HG02763 (cell line): ENCODE measurements around the gene DCAF11.

ENCODE experiments used
- ATAC-seq: cut with Tn5 transposase; IDR thresholded peaks from one replicate; pipeline ENCODE4 v1.9.1; 2021; ENCODE audit warnings: mild to moderate bottlenecking, moderate library complexity; ENCODE audit not compliant: unreplicated experiment

The DCAF11 gene

DNA sequence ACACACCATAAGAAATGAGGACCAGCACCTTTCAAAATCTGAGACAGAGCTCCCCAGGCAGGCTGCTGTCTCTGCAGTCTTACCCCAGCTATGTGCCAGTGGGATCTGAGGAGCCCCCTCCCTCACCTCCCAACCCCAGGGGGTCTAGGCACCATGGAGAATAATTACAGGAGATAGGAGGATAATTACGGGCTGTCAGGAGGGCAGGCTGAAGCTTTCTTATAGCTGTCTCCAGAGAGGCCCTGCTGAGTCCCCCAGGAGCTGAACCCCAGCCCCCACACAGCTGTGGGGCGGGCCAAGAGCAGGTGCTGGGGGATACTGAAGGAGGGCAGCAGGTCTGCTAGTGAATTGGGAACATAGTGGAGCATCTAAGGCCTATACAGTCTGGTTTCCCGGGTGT, 36.4 kb upstream of the DCAF11 start:
- ATAC-seq: no peak

DNA sequence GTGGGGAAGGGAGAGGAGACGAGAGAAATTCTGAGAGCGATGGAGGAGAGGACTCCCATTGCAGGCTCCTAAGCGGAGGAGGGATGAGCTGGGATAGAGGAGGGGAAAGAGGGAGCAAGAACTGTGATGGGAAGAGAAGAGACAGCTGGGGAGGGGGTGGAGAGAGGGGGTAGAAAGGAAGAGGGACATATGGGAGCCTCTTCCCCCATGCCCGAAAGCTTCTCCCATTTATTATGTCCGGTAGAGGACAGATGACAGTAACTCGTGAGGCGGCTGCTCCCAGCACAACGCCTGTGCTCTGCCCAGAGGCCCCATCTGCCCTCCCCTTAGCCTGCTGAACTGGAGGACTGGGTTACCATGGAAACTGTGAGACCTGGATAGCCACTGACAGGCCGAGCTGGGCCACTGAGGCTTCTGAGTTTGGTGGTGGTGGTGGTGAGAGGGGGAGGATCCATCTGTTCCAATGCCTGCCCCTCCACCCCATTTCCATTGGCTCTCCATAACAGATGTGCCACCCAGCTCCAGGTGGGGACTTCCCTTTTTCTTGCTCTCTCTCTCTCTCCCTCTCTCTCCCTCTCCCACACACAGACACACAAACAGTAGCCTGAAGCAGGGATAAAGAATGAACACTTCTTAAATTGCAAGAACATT, 35.0 kb upstream of the DCAF11 start:
- no peak for ATAC-seq

DNA sequence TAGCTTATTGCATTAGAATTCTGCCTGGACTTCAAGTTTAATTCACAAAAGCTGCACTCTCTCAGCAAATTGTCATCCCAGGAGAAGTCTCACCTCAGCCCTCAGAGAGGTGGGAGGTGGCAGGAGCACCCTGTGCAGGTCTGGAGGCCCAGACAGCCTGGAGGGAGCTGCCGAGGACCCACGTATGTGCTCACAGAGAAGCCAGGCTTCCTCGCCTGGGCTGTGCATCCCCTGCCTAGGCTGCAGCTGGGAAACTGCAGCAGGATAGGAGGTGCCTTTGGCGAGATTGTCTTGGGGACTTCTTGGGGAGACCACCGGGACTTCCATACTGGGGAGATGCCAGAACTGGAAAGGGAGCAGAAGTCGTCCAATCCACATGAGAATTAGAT, 34.4 kb upstream of the DCAF11 start:
- ATAC-seq: no peak

DNA sequence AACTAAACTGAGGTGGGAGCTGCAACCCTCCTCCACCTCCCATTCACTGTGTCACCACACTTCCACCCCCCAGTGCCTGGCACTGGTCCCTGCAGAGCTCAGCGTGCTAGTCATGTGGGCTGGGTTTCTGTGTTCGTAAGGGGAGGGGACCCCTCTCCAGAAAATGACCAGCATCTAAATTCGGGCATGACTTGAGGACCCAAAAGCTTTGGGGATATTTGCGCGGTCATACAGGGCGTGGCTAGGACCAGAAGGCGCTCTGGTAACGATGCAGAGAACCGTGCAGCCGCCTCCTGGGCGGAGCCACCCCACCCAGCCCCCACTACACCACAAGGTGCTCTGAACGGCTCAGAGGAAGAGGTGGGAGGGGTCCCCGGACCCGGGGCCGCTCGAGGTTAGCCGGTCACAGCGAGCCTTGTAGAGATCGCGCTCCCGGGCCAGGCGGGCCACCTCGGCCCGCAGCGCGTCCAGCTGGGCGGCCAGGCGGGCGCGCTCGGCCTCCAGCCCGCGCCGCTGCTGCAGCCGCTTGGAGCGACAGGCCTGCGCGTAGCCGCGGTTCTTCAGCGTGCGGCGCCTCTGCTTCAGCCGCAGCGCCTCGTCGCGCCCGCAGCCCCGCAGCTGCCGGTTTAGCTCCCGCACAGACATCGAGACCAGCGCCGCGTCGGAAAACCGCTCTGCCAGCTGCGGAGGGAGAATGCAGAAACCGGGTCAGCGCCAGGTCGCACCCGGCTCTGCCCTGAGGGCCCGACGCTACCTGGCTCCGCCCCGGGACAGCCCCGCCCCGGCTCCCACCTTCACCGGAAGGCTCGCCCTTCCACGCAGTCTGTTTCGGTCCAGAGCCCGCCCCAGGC, 33.5 kb upstream of the DCAF11 start:
- ATAC-seq: peak; percentile 89

DNA sequence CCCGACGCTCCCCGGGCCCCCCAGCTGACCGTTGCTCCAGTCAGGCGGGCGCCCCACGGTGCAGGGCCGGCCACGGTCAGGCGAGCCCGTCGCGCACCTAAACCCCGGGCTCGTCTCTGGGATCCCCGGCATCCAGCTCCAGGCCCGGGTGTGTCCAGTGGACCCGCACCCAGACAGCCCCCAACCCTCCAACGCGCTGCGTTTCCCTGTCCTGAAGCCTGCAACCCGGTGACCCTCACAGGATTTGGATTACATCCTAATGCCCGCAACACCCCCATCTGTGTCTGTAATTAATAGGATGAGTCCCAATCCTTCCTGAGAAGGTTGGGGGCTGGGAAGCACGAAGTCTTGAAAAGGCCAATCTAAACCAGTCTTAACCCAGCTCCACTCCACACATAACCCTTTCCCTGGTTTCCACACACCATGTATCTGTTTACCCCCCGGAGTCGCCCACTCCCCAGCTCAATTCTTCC, 32.8 kb upstream of the DCAF11 start:
- ATAC-seq: no peak

DNA sequence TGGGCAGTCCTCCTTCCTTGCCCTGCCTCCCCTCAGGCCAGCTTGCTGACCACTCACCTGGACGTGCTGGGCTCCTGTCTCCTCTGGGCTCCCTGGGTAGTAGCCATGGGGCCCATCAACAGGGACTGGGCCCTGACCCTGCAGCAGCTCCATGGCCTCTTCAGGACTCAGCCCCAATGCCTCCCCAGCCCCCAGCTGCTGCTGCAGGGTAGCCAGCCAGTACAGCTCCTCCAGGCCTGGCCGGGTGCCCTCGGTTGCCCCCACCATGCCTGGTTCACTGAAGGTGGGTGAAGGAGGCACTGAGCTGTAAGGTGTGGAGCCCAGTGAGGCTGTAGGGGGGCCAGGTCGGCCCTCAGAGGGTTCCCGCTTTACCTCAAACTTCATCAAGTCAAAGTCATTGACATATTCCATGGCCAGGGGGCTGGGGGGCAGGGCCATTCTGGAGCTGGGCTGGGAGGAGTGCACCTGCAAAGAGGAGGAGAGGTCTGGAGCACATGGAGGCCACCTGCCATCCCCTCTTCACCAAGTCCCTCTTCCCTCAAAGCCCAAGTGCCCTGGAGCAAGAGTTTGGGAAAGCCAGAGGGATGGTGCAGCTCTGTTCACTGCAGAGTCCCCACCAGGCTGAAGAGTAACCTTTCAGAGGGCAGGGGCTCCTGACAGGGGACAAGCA, 32.0 kb upstream of the DCAF11 start:
- no peak for ATAC-seq

DNA sequence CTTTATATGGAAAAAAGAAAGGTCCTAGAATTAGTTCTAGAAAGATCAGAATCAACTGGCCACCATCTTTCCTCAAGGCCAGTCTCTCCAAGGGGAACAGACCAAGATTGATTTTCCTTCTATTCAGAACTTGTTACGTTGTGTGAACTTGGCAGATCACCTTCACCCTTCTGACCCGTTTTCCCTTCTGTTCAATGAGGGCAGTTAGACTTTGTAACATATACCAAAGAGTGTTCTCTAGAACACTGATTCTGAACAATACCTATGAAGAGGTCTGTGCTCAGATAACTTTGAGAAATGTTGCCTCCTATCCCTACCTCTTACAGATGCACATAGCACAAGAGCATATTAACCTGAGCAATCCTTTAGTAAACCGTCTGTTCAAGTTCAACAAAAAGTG, 31.1 kb upstream of the DCAF11 start:
- no peak for ATAC-seq

DNA sequence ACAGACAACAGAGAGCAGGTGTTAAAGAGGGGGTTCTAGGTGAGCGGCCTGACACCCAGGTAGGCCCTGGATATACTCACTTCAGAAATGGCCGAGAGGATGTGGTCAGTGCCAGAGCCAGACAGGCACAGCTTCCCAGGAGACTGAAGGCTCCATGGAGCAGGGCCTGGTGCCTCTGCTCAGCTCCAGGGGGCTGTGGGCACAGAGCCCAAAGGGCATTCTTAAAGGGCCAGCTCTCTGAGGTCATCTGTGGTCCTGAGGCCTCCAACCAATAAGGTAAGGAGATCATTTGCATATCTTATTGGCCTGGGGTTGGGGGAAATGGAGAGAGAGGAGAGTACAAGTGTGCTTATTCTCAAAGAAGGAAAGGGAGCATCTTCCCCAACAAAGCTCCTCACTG, 30.1 kb upstream of the DCAF11 start:
- no peak for ATAC-seq

DNA sequence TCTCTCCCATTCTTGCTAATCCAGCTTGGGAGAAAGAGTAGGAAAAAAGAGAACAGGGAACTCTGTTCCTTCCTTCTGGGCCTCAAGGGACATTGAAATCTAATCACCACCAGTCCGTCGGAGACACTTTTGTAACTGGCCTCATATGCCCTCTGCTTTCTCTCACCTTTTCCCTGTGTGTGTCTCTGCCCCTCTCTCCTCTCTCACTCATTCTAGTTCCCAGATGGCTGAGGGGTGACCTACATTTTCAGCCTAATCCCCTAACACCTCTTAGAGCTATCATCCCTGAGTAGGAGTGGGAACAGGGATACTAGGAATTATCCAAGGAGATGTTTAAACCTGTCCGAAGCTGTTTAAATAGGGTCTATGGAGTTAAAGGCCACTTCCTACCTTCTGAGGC, 29.4 kb upstream of the DCAF11 start:
- ATAC-seq: no peak

DNA sequence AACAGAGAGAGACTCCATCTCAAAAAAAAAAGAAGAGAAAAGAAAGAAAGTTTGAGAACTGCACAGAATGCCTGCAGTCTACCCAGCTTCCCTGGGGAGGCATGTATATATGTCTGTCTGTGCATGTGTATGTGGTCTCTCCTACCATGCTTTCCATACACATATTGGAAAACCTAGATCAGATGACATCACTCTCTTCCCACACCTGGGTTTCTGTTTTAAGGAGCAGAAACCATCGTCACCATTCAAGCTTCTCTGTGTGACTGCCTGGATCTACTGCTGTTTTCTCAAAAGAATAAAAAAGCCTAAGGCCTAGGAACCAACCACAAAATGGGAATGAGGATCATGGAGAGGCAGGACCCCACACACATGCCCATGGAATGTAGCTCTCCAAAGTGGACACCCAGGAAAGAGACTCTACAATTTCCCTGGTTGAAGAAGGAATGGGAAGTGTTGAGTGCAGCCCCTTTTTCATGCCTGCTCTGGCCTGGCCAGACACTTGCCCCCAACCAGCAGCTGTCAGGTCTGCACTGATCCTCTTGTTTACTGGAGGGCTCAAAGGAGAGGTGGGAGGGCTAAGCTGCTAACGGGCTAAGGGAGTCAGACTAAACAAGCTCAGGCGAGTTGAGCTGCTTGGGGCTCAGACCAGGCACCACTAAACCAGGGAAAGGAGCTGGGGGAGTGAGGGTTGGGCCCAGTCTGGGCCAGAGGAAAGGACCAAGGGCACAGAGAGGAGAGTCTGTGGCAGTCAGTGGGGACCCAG, 28.2 kb upstream of the DCAF11 start:
- ATAC-seq: no peak

DNA sequence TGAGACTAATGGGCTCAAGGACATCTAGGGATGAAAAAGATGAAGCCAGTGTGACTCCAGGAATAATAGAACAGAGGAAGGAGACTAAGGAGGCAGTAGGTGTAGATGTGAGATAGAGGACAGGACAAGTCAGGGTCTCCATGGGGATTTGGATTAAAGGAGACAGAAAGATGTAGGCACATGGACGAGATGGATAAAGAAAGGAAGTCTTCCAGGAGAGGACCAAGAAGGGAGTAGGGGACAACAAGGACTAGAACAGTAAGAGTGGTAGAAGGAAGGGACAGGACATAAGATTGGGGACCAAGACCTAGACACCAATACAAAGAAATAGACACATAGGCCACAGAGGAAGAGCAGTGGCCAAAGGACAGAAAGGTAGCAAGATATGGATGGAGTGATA, 27.6 kb upstream of the DCAF11 start:
- no peak for ATAC-seq

DNA sequence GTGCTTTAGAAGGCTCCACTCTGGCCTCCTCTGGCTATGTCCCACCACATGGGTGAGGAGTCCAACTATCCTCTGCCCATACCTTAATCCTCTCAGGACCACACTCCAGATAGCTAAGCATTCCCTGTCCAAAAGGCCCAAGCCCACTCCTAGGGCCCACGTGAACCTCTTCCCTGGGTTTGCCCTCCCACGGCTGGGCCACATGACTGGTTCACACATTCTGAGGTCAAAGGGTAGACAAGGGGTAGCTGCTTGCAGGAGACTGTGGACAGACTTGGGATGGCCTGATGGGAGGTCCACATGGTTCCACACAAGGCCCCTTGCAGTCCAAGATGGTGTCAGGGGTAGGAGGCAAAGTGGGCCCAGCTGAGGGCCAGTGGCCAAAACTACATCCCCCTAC, 26.5 kb upstream of the DCAF11 start:
- no peak for ATAC-seq

DNA sequence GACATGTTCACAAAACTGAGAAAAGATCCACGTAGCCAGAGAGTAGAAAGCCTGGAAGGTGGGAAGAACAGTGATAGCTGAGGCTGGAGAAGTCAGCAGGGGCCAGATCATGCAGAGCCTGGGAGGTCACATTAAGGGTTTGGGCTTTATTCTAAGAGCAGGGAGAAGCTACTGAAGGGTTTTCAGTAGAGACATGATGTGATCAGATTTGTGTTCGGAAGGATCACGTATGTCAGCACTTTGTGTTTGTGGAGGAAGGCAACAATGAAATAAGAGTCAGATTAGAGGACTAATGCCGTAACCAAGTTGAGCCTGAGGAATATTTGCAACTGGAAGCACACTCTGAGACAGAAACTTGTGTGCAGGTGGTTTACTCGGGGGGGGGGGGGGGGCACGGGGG, 24.7 kb upstream of the DCAF11 start:
- no peak for ATAC-seq

DNA sequence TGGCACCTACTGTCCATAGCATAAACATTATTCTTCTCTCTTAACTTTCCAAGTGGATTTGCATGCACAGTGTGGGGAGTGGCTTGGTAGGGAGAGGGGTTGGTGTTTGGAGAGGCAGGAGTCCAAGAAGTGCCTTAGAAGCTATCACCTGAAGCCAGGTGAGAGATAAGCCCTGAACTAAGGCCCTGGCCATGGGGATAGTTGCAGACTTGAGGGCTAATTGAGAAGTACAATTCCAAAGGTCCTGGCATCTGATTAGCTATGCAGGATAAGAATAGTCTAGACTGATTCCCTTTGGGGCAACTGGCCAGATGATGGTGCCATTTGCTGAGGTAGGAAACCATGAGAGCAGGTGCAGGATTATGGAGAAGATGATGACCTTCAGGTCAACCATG, 22.5 kb upstream of the DCAF11 start:
- no peak for ATAC-seq

DNA sequence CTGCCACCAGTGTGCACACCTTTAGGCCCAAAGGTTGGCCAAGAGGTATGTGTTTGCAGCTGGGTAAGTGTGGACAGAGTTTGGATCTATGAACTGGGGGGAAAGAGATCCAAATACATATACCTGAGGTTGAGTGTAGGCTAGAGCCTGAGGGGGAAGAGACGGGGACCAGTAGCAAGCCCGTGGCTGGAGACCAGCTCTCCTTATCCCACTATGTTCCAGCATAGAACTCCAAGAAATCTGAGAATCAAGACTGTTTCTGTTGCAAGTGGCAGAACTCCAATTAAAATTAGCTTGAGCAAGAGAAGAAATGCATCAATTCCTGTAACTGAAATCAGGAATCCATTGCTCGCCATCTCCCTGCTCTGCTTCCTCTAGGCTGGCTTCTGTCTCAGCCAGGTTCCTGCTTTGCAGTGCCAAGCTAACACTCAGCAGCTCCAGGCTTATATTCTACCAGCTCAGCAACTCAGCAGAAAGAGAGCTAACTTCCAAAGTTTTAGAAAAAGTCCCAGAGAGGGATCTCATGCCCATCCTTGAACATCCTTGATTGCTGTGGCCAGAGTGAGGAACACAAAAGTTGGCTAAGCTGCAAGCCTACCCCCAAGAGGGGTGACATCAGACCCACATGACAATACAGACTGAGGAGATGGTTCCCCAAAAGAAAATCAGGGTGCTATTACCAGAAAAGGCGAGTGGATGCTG, 21.9 kb upstream of the DCAF11 start:
- ATAC-seq: no peak

DNA sequence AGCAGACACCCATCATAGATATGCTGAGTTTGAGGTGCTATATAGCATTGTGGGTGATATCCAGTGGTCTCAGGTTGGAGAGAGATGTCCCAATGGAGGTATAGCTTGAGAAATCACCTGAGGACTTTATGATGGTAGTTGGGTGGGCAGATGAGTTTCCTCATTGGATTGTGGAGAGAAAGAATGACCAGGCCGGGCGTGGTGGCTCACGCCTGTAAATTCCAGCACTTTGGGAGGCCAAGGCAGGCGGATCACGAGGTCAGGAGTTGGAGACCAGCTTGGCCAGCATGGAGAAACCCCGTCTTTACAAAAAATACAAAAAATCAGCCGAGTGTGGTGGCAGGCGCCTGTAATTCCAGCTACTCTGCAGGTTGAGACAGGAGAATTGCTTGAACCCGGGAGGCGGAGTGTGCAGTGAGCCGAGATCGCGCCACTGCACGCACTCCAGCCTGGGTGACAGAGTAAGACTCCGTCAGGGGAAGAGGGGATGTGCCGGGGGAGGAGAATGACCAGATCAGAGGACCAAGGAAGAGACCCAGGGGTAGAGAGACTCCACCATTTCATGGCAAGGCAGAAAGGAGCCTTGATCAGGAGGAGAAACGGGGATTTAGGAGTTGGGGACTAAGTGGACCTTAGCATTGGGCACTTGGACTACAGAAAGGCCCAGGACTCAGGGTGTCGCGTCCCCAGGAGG, 21.2 kb upstream of the DCAF11 start:
- ATAC-seq: no peak

DNA sequence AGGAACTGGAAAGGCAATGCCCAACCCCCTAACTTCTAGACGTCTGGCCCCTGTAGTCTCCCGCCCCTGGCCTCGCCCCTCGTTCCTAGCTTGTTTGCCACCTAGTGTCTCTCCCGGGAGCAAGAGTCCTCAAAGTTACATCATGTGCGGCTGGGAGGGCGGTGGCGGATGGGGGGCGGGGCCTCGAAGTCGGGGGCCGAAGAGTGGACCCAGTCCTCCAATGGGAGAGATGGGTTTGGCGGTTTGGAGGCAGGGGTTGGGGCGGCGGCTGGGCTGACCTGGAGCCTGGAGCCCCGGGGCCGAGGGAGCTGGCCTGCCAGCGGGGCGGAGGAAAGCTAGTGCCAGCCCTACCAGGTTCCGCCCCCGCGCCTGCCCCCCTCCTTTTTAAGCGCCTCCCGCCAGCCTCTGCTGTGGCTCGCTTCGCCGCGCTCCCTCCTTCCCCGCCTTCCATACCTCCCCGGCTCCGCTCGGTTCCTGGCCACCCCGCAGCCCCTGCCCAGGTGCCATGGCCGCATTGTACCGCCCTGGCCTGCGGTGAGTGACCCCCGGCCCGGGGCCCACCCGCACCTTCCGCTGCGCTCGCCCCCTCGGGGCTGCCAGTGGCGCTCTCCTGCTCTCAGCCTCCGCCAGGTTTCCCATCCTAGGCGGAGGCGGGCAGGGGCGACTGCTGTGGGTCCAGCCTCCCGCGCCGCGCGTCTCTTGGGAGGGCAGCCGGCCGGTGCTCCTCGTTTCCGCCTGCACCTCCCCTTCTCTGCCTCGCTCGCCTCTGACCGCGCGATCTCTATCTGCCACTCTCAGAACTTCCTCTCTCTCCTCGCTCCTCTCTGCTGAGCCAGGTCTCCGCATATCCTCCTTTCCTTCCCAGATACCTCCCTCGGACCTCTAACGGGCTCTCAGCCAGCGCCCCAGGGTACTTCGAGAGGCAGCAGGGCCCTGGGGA, 20.4 kb upstream of the DCAF11 start, which contains the start of gene PCK2:
PCK2 (plus strand) TSS at position 411 of the 940 bp plus-strand sequence; CDS start at position 506, 95 bp downstream.
- ATAC-seq: peak; percentile 55

DNA sequence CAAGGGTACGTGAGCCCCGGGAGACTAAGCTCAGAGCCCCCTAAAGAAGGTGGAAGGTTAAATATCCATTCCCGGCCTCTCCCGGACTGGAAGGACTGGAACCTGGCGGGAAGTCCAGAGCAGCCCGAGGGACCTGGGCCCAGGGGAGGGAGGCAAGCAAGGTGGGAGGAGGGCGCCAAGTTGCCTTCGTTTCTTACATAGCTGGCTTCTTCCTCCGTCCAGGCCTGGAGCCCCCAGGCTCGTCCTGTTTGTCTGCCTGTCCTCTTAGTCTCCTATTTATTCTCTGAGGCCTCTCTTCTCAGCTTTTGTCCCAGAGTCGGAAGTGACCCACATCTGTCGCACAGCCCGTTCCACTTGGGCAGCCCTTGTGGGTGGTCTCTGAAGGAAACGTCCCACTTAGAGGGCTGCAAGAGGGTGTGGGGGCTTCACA, 19.7 kb upstream of the DCAF11 start:
- ATAC-seq: no peak
